K562 (cell line): ENCODE measurements around the gene GABRE. TPM values are rescaled to one million over a fixed set of nuclear protein-coding genes. Genes with fewer than 3 reads are reported as not detected.
A peak's percentile ranks its signal among the peaks of the same experiment; 100 is the strongest.

Source experiments
- CHD1 ChIP-seq: fragments of 200-600 bp; sonication (generic); IDR thresholded peaks from one replicate; pipeline ENCODE4 v1.6.1; 2012; ENCODE audit warnings: mild to moderate bottlenecking, moderate library complexity, low read length, inconsistent platforms
- CHD4 ChIP-seq: fragments of 200-600 bp; sonication (generic); IDR thresholded peaks from 3 replicates; pipeline ENCODE4 v1.6.1; 2012; ENCODE audit warnings: low read depth, mild to moderate bottlenecking, mixed read lengths, low read length, inconsistent platforms; ENCODE audit not compliant: insufficient read depth, insufficient replicate concordance, poor library complexity, severe bottlenecking
- ELF4 ChIP-seq: fragments of 450-650 bp; formaldehyde crosslinking; IDR thresholded peaks from 2 replicates; pipeline ENCODE4 v1.4.0; 2022; ENCODE audit warnings: missing genetic modification characterization
- HNRNPK ChIP-seq: fragments of 200-400 bp; formaldehyde crosslinking; IDR thresholded peaks from one replicate; pipeline ENCODE4 v1.6.1; 2018; ENCODE audit warnings: mild to moderate bottlenecking, low read depth, low read length; ENCODE audit not compliant: poor library complexity, severe bottlenecking
- KAT7 ChIP-seq: sonication (generic); formaldehyde crosslinking; IDR thresholded peaks from 2 replicates; pipeline ENCODE4 v1.8.0; 2022; ENCODE audit warnings: missing genetic modification reagents, mild to moderate bottlenecking, borderline replicate concordance
- POLR2H ChIP-seq: IDR thresholded peaks from 2 replicates; pipeline ENCODE4 v1.6.1; 2016; ENCODE audit warnings: missing genetic modification characterization, low read depth, mild to moderate bottlenecking, control low read depth, missing compliant biosample characterization, moderate library complexity
- PURB ChIP-seq: sonication (generic); formaldehyde crosslinking; IDR thresholded peaks from 2 replicates; pipeline ENCODE4 v1.9.0; 2021; ENCODE audit warnings: low read depth, mild to moderate bottlenecking, missing genetic modification reagents
- PYGO2 ChIP-seq: fragments of 450-650 bp; IDR thresholded peaks from 2 replicates; pipeline ENCODE4 v1.6.1; 2016; ENCODE audit warnings: mild to moderate bottlenecking, missing genetic modification characterization, moderate library complexity, missing compliant biosample characterization
- RB1 ChIP-seq: fragments of 450-650 bp; IDR thresholded peaks from 2 replicates; pipeline ENCODE4 v1.6.1; 2017; ENCODE audit warnings: low read depth, mild to moderate bottlenecking
- RBFOX2 ChIP-seq: fragments of 200-400 bp; formaldehyde crosslinking; IDR thresholded peaks from 2 replicates; pipeline ENCODE4 v1.6.1; 2017; ENCODE audit warnings: low read depth, mild to moderate bottlenecking, low read length, moderate library complexity
- RBM14 ChIP-seq: fragments of 200-400 bp; formaldehyde crosslinking; IDR thresholded peaks from 2 replicates; pipeline ENCODE4 v1.6.1; 2018; ENCODE audit warnings: low read depth, mild to moderate bottlenecking, low read length, moderate library complexity, borderline replicate concordance; ENCODE audit not compliant: insufficient read depth
- SMARCE1 ChIP-seq: fragments of 450-650 bp; IDR thresholded peaks from 2 replicates; pipeline ENCODE4 v1.7.1; 2016; ENCODE audit warnings: mild to moderate bottlenecking
- SP1 ChIP-seq: sonication (generic); formaldehyde crosslinking; IDR thresholded peaks from 2 replicates; pipeline ENCODE4 v1.8.1; 2022; ENCODE audit warnings: mild to moderate bottlenecking, missing genetic modification reagents
- TGIF2 ChIP-seq: sonication (generic); formaldehyde crosslinking; IDR thresholded peaks from 2 replicates; pipeline ENCODE4 v1.8.1; 2022; ENCODE audit warnings: mild to moderate bottlenecking, missing genetic modification reagents, moderate library complexity
- ZNF253 ChIP-seq: fragments of 250-450 bp; sonication (Bioruptor Pico); conservative IDR thresholded peaks from 2 replicates; pipeline ENCODE4 v1.6.1; 2021; ENCODE audit warnings: mild to moderate bottlenecking
- ZNF3 ChIP-seq: fragments of 250-450 bp; sonication (Bioruptor Pico); IDR thresholded peaks from 2 replicates; pipeline ENCODE4 v1.5.0; 2021; ENCODE audit warnings: mild to moderate bottlenecking, moderate library complexity
- ZNF830 ChIP-seq: fragments of 250-450 bp; sonication (Bioruptor Pico); IDR thresholded peaks from 2 replicates; pipeline ENCODE4 v1.5.0; 2021; ENCODE audit warnings: mild to moderate bottlenecking
- polyA plus RNA-seq, 8 experiments: library from polyadenylated mRNA; depleted of rRNA in 4 of 8; stranded (reverse) in 5 of 8; unstranded in 3 of 8; fragments of >200 nt; fragmentation: Nextera tagmentation in 2 of 8; fragmentation: Illumina TruSeq in 1 of 8; extraction: Ambion mirVana in 2 of 8; extraction: Trizol in 1 of 8; gene quantifications; 2 replicates each; pipeline versions ENCODE4 v1.2.1 to v1.2.3, GENCODE V29; 2011 to 2014; ENCODE audit warnings: inconsistent platforms in 1 of 8, missing spikeins in 1 of 8
- total RNA-seq, 7 experiments: library from RNA; depleted of rRNA in 6 of 7; stranded (reverse); fragments of >200 nt in 6 of 7; fragmentation: Illumina TruSeq in 2 of 7; extraction: Trizol in 2 of 7; gene quantifications; 2 replicates each; pipeline versions ENCODE4 v1.2.1 to v1.2.3, GENCODE V29; 2011 to 2021; ENCODE audit warnings: low replicate concordance in 1 of 7
- TF ChIP-seq, protein P1 (sequence below): sonication (generic); formaldehyde crosslinking; IDR thresholded peaks from 2 replicates; pipeline ENCODE4 v1.8.1; 2023; ENCODE audit warnings: mild to moderate bottlenecking, missing genetic modification reagents
- TF ChIP-seq, protein P2 (sequence below): fragments of 450-650 bp; IDR thresholded peaks from 2 replicates; pipeline ENCODE4 v1.6.1; 2018; ENCODE audit not compliant: partially characterized antibody
- TF ChIP-seq, protein P3 (sequence below), 2 experiments: fragments of 450-650 bp in 1 of 2; IDR thresholded peaks; 2 replicates each; pipeline ENCODE4 v1.6.1; 2011 to 2017; ENCODE audit warnings: low read depth in 2 of 2, antibody characterized with exemption in 1 of 2, borderline replicate concordance in 1 of 2, low read length in 1 of 2, mild to moderate bottlenecking in 1 of 2, mixed read lengths in 1 of 2; ENCODE audit not compliant: control insufficient read depth in 1 of 2

GABRE gene
- total and polyA plus RNA-seq, 9 of the 15 experiments (the other 6 are each of a cell fraction or from before 2014, with no cell fraction given) = 23.1 to 456 (median 148) TPM

DNA sequence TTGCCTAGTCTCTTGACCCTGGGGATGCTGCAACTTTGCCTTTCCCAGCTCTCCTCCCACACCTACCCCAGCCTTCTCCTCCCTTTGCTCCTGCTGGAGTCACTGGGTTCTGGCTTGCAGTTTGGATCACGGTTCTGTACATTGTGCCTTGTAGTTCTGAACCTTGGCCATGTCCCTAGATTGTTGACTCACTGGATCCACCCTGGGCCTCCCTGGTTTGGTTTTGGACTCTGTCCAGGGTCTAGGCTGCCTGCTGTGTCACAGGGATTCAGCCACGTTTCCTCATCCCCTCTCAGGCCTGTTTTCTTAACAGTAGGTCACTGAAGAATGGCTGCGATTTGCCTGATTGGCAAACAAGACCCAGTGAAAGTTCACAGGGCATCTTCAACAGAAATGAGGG, 11.5 kb upstream of the GABRE start (continued):
- TF ChIP-seq HNRNPK = no peak
- no peak for TF ChIP-seq RBM14
- no peak for TF ChIP-seq CHD4
- TF ChIP-seq, protein P1, sequence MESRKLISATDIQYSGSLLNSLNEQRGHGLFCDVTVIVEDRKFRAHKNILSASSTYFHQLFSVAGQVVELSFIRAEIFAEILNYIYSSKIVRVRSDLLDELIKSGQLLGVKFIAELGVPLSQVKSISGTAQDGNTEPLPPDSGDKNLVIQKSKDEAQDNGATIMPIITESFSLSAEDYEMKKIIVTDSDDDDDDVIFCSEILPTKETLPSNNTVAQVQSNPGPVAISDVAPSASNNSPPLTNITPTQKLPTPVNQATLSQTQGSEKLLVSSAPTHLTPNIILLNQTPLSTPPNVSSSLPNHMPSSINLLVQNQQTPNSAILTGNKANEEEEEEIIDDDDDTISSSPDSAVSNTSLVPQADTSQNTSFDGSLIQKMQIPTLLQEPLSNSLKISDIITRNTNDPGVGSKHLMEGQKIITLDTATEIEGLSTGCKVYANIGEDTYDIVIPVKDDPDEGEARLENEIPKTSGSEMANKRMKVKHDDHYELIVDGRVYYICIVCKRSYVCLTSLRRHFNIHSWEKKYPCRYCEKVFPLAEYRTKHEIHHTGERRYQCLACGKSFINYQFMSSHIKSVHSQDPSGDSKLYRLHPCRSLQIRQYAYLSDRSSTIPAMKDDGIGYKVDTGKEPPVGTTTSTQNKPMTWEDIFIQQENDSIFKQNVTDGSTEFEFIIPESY = no peak
- TF ChIP-seq ZNF830 (CRISPR knock-in tag) = no peak
- no peak for TF ChIP-seq SP1 (CRISPR knock-in tag)
- no peak for TF ChIP-seq ZNF3
- no peak for TF ChIP-seq TGIF2
- TF ChIP-seq POLR2H (tag) = no peak
- no peak for TF ChIP-seq PYGO2 (tag)
- TF ChIP-seq, protein P2, sequence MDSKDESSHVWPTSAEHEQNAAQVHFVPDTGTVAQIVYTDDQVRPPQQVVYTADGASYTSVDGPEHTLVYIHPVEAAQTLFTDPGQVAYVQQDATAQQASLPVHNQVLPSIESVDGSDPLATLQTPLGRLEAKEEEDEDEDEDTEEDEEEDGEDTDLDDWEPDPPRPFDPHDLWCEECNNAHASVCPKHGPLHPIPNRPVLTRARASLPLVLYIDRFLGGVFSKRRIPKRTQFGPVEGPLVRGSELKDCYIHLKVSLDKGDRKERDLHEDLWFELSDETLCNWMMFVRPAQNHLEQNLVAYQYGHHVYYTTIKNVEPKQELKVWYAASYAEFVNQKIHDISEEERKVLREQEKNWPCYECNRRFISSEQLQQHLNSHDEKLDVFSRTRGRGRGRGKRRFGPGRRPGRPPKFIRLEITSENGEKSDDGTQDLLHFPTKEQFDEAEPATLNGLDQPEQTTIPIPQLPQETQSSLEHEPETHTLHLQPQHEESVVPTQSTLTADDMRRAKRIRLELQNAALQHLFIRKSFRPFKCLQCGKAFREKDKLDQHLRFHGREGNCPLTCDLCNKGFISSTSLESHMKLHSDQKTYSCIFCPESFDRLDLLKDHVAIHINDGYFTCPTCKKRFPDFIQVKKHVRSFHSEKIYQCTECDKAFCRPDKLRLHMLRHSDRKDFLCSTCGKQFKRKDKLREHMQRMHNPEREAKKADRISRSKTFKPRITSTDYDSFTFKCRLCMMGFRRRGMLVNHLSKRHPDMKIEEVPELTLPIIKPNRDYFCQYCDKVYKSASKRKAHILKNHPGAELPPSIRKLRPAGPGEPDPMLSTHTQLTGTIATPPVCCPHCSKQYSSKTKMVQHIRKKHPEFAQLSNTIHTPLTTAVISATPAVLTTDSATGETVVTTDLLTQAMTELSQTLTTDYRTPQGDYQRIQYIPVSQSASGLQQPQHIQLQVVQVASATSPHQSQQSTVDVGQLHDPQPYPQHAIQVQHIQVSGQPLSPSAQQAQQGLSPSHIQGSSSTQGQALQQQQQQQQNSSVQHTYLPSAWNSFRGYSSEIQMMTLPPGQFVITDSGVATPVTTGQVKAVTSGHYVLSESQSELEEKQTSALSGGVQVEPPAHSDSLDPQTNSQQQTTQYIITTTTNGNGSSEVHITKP = peak; percentile 24
- no peak for TF ChIP-seq ZNF253 (CRISPR knock-in tag)
- TF ChIP-seq, protein P3, sequence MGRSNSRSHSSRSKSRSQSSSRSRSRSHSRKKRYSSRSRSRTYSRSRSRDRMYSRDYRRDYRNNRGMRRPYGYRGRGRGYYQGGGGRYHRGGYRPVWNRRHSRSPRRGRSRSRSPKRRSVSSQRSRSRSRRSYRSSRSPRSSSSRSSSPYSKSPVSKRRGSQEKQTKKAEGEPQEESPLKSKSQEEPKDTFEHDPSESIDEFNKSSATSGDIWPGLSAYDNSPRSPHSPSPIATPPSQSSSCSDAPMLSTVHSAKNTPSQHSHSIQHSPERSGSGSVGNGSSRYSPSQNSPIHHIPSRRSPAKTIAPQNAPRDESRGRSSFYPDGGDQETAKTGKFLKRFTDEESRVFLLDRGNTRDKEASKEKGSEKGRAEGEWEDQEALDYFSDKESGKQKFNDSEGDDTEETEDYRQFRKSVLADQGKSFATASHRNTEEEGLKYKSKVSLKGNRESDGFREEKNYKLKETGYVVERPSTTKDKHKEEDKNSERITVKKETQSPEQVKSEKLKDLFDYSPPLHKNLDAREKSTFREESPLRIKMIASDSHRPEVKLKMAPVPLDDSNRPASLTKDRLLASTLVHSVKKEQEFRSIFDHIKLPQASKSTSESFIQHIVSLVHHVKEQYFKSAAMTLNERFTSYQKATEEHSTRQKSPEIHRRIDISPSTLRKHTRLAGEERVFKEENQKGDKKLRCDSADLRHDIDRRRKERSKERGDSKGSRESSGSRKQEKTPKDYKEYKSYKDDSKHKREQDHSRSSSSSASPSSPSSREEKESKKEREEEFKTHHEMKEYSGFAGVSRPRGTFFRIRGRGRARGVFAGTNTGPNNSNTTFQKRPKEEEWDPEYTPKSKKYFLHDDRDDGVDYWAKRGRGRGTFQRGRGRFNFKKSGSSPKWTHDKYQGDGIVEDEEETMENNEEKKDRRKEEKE (IDR thresholded peaks at IDR 0.05; ENCODE audit: borderline replicate concordance in 1 of 2, control insufficient read depth in 1 of 2, low read depth in 2 of 2, low read length in 1 of 2) = no peak
- no peak for TF ChIP-seq SMARCE1
- no peak for TF ChIP-seq KAT7 (CRISPR knock-in tag)
- no peak for TF ChIP-seq RBFOX2
- no peak for TF ChIP-seq CHD1
- TF ChIP-seq RB1 = no peak
- TF ChIP-seq ELF4 = no peak
- no peak for TF ChIP-seq PURB
